SK-N-SH (cell line): ENCODE measurements around the gene BOLA3.

ENCODE experiments used
- CHD2 ChIP-seq: fragments of 150-350 bp; IDR thresholded peaks from 2 replicates; pipeline ENCODE4 v1.6.1; 2018; ENCODE audit warnings: low read length; ENCODE audit not compliant: partially characterized antibody
- JUND ChIP-seq: IDR thresholded peaks from 2 replicates; pipeline ENCODE4 v1.4.0; 2012
- TAF1 ChIP-seq: IDR thresholded peaks from 2 replicates; pipeline ENCODE4 v1.6.1; 2012; ENCODE audit warnings: low read depth, mild to moderate bottlenecking, low read length, moderate library complexity, borderline replicate concordance
- TF ChIP-seq, protein P1 (sequence below): fragments of 200-600 bp; sonication (generic); IDR thresholded peaks from 2 replicates; pipeline ENCODE4 v1.6.1; 2017; ENCODE audit warnings: antibody characterized with exemption, mild to moderate bottlenecking, moderate library complexity
- TF ChIP-seq, protein P2 (sequence below): IDR thresholded peaks from 2 replicates; pipeline ENCODE4 v1.4.0; 2012; ENCODE audit warnings: low read depth

DNA sequence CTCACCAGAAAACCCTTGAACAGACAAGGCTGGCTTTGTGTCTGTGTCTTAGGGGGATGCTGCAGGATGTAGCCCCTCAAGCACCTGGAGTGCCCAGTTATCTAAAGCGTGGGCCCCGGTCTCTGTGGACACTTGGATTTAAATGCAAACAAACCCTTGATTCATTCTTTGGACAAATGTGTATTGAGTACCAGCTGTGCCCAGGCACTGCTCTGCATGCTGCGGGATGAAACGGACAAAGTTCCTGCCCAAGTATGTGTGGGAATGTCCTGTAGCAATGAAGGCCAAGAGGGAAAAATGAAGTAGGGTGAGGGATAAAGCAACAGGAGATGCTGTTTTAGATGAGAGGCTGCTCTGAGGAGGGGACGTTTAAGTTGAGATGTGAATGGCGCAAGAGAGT is 53.9 kb downstream of the BOLA3 start:
- TF ChIP-seq, protein P1, sequence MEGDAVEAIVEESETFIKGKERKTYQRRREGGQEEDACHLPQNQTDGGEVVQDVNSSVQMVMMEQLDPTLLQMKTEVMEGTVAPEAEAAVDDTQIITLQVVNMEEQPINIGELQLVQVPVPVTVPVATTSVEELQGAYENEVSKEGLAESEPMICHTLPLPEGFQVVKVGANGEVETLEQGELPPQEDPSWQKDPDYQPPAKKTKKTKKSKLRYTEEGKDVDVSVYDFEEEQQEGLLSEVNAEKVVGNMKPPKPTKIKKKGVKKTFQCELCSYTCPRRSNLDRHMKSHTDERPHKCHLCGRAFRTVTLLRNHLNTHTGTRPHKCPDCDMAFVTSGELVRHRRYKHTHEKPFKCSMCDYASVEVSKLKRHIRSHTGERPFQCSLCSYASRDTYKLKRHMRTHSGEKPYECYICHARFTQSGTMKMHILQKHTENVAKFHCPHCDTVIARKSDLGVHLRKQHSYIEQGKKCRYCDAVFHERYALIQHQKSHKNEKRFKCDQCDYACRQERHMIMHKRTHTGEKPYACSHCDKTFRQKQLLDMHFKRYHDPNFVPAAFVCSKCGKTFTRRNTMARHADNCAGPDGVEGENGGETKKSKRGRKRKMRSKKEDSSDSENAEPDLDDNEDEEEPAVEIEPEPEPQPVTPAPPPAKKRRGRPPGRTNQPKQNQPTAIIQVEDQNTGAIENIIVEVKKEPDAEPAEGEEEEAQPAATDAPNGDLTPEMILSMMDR, result no peak
- TF ChIP-seq CHD2 (no peak), JUND (no peak), TAF1 (no peak)
- TF ChIP-seq, protein P2, sequence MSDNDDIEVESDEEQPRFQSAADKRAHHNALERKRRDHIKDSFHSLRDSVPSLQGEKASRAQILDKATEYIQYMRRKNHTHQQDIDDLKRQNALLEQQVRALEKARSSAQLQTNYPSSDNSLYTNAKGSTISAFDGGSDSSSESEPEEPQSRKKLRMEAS, result no peak
